Osteoblast (primary cell): ENCODE results near the gene VSIG2. TPM values are rescaled to one million over a fixed set of nuclear protein-coding genes. Genes with fewer than 3 reads are reported as not detected.
"Not testable (repeated sequence)": the region's sequence is repeated elsewhere in the genome, so short reads cannot be mapped to it uniquely, and the experiment has no call there.

ENCODE experiments used
- DNase-seq: peaks from one replicate; pipeline ENCODE4 v3.0.0; 2011; ENCODE audit warnings: low spot score, mixed read lengths; ENCODE audit not compliant: insufficient read length; ENCODE audit errors: missing footprints
- H2AFZ ChIP-seq: 2 replicates; pipeline ENCODE4 v1.6.0; 2011; ENCODE audit warnings: mild to moderate bottlenecking, low read length
- H3K27ac ChIP-seq: 2 replicates; pipeline ENCODE4 v1.5.1; 2011; ENCODE audit warnings: mild to moderate bottlenecking, low read depth, low read length, moderate library complexity
- H3K27me3 ChIP-seq: 2 replicates; pipeline ENCODE4 v1.6.0; 2012; ENCODE audit warnings: mild to moderate bottlenecking, control low read depth, inconsistent platforms, low read length, moderate library complexity; ENCODE audit not compliant: insufficient read depth
- H3K36me3 ChIP-seq: 2 replicates; pipeline ENCODE4 v1.5.1; 2011; ENCODE audit warnings: mild to moderate bottlenecking, low read length, control low read depth, moderate library complexity; ENCODE audit not compliant: insufficient read depth
- H3K4me1 ChIP-seq: 2 replicates; pipeline ENCODE4 v1.5.1; 2011; ENCODE audit warnings: mild to moderate bottlenecking, low read length, control low read depth, moderate library complexity; ENCODE audit not compliant: insufficient read depth
- H3K4me2 ChIP-seq: 2 replicates; pipeline ENCODE4 v1.6.0; 2011; ENCODE audit warnings: mild to moderate bottlenecking, low read length; ENCODE audit not compliant: insufficient read depth
- H3K4me3 ChIP-seq: fragments of 200-600 bp; sonication (generic); 3 replicates; pipeline ENCODE4 v1.5.1; 2012; ENCODE audit warnings: mild to moderate bottlenecking, low read length, inconsistent platforms; ENCODE audit not compliant: insufficient read depth
- H3K79me2 ChIP-seq: 2 replicates; pipeline ENCODE4 v1.6.0; 2012; ENCODE audit warnings: mild to moderate bottlenecking, low read length, control low read depth, inconsistent platforms; ENCODE audit not compliant: insufficient read depth
- H3K9me3 ChIP-seq: 2 replicates; pipeline ENCODE4 v1.5.1; 2011; ENCODE audit warnings: low read depth, low read length, control low read depth
- H4K20me1 ChIP-seq: 2 replicates; pipeline ENCODE4 v1.6.0; 2012; ENCODE audit warnings: mild to moderate bottlenecking, low read length, control low read depth; ENCODE audit not compliant: insufficient read depth
- CTCF ChIP-seq: IDR thresholded peaks from 2 replicates; pipeline ENCODE4 v1.5.1; 2011; ENCODE audit warnings: mild to moderate bottlenecking, low read depth, low read length, moderate library complexity; ENCODE audit errors: extremely low read depth
- total RNA-seq: library from RNA; depleted of rRNA; stranded (reverse); fragments of >200 nt; gene quantifications from 2 replicates; pipeline ENCODE4 v1.2.3, GENCODE V29; 2012

Gene VSIG2
- total RNA-seq, 1 donor = not detected

GRCh38 chr11:124779568-124779967 is 27.5 kb upstream of the VSIG2 start:
- Histone ChIP-seq H4K20me1 (peaks cover 6% of the 10 kb centered on the region), H3K4me2 (no peak overlapping the region), H3K4me3 (no peak overlapping the region), H3K9me3 (no peaks in the 10 kb centered on the region), H3K79me2 (peaks cover 27% of the 10 kb centered on the region), H3K36me3 (no peaks in the 10 kb centered on the region), H3K27me3 (no peaks in the 10 kb centered on the region), H3K4me1 (no peaks in the 10 kb centered on the region), H2AFZ (no peak overlapping the region), H3K27ac (no peak overlapping the region)
- no peak for TF ChIP-seq CTCF
- DNase-seq = no peak

- peaks cover 3% of the 10 kb centered on the region for H4K20me1 ChIP-seq
- H3K79me2 ChIP-seq = peaks cover 22% of the 10 kb centered on the region
- H3K4me2 ChIP-seq = no peak overlapping the region
- H2AFZ ChIP-seq = no peak overlapping the region
- H3K9me3 ChIP-seq = no peaks in the 10 kb centered on the region
- no peak overlapping the region for H3K4me3 ChIP-seq
- H3K36me3 ChIP-seq = no peaks in the 10 kb centered on the region
- DNase-seq = no peak
- TF ChIP-seq CTCF = peak; percentile 30
- no peaks in the 10 kb centered on the region for H3K4me1 ChIP-seq
- H3K27ac ChIP-seq = no peak overlapping the region
- H3K27me3 ChIP-seq = no peaks in the 10 kb centered on the region
These were observed 26.2 kb upstream of the VSIG2 start for GRCh38 chr11:124778281-124778680.

GRCh38 chr11:124776865-124777645 is 25.0 kb upstream of the VSIG2 start:
- Histone ChIP-seq H3K4me2 (no peak overlapping the region), H4K20me1 (no peaks in the 10 kb centered on the region), H3K4me3 (no peak overlapping the region), H3K9me3 (no peaks in the 10 kb centered on the region), H3K4me1 (no peaks in the 10 kb centered on the region), H3K36me3 (peaks cover under 1% of the 10 kb centered on the region), H3K27ac (no peak overlapping the region), H2AFZ (no peak overlapping the region), H3K27me3 (no peaks in the 10 kb centered on the region), H3K79me2 (peaks cover 18% of the 10 kb centered on the region)
- no peak for DNase-seq
- TF ChIP-seq CTCF = no peak

GRCh38 chr11:124770959-124771358 is 18.9 kb upstream of the VSIG2 start:
- not testable (repeated sequence) for H4K20me1 ChIP-seq, H3K27ac ChIP-seq, H3K4me3 ChIP-seq, H3K27me3 ChIP-seq, H2AFZ ChIP-seq, H3K9me3 ChIP-seq, DNase-seq, H3K4me1 ChIP-seq, H3K4me2 ChIP-seq
- Histone ChIP-seq H3K36me3 (peaks cover 18% of the 10 kb centered on the region), H3K79me2 (peaks cover 11% of the 10 kb centered on the region)
